Medulla oblongata (tissue), 1 donor: ENCODE results near the gene ZMYM2.
"Not testable (repeated sequence)": the region's sequence is repeated elsewhere in the genome, so short reads cannot be mapped to it uniquely, and the experiment has no call there.

Experiments used
- DNase-seq: peaks from one replicate; pipeline ENCODE4 v3.0.0-alpha.2; 2015; ENCODE audit errors: extremely low spot score

Gene ZMYM2

DNA sequence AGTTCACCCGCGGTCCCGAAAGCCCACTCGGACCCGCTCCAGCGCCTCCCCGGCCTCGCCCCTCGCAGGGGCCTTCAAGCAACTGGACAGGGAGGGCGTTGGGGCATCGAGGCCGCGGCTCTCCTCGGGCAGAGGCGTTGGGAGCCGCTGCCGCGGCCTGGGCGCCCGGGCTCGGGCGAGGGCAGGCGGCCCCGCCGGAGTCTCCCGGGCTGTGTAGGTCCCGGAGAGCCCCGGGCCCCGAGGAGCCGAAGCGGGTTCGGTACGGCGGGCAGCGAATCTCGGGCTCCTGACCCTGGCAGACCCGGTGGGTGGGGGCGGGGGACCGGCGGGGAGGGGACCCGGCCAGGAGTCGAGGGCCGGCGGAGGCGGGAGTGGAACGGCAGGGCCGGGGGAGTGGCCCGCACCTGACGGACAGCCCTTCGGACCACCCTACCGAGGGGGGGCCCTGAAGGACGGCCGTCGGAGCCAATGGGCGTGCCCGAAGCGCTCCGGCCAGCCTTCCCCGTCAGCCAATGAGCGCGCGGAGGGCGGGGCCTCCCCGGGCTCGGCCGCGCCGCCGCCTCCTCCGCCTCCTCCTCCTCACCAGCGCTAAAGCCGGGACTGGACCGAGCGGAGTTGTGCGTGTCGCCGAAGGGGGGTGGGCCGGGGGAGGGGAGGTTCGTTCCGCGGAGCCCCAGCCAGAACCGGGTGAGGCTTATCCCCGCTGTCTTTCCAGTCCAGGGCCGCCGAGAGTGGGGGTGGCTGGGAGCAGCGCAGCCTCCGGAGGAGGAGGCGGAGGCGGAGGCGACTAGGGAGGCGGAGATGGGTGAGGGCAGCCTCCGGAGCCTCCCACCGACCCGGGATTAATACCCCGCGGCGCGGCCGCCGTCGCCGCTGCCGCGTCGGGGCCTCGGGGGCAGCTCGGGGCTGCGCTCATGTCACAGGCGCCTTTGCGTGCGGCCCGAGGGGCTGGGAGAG, at the start of gene ZMYM2:
TSS of gene ZMYM2 (plus strand) at position 573 of the 957 bp plus-strand sequence. CDS start 34,346 bp downstream, outside the sequence.
- DNase-seq: peak; percentile 98

GRCh38 chr13:19910336-19911072, 48.0 kb upstream of the ZMYM2 start:
- DNase-seq: no peak

GRCh38 chr13:19927117-19927748, 31.3 kb upstream of the ZMYM2 start:
- peak; percentile 26 for DNase-seq

DNA sequence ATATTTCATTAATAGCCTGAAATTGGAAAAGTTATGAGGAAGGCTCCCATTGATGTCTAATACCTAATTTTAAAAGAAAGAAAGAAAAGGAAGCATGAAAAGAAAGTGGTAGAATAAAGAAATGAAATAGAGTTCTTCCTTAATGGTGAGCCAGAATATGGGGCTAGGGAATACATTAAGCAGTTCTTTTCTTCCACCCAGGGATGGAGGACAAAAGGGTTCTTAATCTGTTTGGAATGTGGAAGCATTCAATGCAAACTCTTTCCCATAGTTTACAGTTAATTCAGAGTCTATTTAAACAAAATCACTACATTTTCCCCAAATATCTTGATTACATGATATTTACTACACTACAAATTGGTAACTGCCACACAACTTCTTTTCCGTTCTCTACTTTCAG, 18.4 kb upstream of the ZMYM2 start:
- DNase-seq: no peak

DNA sequence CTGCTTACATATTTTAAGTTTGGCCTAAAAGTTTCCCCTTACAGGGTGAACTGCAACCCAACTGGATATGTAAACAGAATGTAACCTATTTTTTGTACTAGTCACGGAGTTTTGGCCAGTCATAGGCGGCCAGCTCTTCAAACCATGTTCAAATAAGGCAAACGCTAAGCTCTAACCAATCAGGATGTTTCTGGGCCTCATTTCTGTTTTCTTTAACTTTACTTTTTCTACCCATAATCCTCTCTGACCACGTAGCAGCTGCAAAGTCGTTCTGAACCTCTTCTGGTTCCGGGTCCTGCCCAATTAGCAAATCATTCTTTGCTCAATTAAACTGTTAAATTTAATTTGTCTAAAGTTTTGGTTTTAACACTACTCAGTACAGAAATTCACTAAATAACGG, 8.2 kb upstream of the ZMYM2 start:
- no peak for DNase-seq

DNA sequence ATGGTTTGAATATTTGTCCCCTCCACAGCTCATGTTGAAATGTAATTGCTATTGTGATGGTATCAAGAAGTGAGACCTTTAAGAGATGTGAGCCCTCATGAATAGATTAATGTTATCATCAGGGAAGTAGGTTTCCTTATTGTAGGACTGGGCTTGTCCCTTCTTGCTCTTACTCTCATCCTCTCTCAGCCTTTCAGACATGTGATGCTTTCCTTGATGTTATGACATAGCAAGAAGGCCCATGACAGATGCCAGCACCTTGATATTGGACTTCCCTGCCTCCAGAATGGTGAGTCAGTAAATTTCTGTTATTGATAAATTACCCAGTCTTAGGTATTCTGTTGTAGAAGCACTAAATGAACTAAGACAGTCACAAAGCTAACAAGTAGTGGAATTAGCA, 5.7 kb upstream of the ZMYM2 start:
- DNase-seq: no peak

- no peak for DNase-seq
Observed at GRCh38 chr13:19955873-19956559, 2.5 kb upstream of the ZMYM2 start.

DNA sequence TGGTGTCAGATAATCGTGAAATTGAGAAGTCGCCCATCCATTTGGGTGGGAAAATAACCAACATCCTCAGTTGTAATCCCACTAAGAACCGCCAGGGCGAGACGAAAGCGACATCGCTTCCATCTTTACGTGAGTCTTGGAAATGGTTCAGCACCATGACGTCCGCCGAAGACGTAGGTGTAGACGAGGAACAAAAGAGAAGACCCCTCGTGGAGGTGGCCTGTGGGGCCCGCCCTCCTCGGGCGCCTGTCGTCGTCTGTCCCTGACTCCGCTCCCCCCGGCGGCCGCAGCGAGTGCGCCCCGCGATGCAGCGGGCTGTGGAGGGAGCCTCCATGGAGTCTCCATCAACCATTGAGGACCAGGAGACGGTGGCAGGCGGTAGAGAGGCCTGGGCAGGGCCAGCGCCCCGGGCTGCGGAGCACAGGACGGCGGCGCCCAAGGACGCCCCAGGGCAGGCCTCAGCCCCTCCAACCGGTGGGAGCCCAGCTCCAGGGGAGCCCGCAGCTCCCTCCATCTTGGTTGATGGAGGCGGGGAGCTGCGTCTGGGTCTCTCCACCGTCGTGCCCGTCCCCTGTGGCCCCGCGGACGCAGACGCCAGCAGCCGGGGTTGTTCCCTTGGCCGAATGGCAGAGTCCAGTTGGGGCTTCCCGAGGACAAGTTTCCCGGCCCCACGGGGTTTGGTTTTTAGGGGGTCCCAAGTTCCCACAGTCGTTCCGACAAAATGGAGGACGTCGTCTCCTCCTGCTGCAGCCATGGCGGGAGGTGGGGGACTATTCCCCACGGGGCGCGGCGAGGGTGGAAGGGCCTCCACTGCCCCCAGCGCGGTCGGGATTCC, 990 bp upstream of the ZMYM2 start:
- DNase-seq: peak; percentile 89

DNA sequence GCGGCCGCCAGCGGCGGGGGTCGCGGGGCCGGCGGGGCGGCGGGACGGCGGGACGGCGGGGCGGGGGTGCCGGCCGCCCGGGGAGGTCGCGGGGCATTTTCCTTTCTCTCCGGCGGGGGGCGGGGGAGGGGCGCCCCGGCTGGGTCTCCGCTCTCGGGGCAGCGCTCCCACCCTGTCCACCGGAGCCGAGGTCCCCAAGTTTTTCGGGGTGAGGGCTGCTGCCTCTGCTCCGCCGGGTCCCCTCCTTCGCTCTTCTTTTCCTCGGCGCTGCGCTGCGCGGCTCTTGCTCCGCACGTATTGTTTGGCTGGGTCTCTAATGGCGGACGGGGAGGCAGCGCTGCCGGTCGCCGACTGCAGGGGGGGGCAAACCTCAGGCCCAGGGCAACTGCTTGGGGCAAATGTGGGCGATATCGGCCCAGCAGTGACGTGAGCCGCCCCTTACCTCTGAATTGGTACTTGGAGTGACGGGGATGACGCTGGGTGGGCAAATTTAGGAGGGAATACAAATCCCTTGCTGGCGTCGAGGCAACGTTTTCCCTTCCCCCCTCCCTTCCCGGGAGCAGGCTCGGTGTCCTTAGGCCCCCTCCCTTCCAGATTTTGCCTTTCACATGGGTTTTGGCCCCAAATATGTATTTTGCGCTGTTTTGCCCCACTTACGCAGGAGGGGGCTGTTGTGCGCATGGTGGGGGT, 759 bp downstream of the ZMYM2 start:
- peak; percentile 42 for DNase-seq

DNA sequence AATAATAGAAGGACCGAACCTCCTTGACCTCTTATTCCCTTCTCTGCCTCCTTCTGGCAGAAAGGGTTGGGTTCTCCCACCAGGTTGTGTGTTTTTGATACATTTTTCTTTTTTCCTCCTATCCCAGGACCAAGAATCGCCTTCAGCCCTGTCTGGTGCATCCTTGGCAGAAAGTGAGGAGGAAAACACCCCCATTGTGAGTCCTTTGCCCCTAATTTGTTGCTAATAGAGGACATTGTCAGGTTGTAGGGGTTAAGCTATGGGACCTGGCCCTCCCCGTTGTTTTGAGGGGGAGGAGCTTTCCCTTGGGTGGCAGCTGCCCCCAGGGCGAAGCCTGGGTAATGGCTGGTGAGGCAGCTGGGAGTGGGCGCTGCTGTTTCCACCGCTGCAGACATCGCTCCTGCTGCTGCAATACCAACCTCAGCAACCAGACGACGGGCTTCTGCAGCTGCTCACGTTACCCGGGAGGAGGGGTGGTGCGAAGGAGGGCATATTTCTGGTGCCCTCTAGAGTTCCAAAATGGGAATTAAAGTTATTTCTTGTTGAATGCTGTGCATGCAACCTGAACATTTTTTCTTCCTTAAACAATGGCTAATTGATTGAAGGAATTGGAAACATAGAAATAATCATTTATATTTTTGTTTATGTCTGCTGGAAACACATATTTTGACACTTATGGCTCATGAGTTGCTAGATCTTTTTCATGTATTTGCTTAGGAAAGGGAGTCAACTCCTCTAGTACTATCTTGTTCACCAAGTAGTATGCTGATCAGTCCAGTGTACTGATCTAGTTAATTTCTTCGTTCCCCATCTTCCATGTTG, 1.5 kb downstream of the ZMYM2 start:
- peak; percentile 96 for DNase-seq

- DNase-seq: peak; percentile 13
Observed at GRCh38 chr13:19960653-19960976, 2.1 kb downstream of the ZMYM2 start.

GRCh38 chr13:19961489-19961888, 3.0 kb downstream of the ZMYM2 start:
- DNase-seq: no peak

- DNase-seq: no peak
Observed at GRCh38 chr13:19961924-19962323, 3.4 kb downstream of the ZMYM2 start.

- DNase-seq: no peak
Observed at GRCh38 chr13:19962894-19963293, 4.4 kb downstream of the ZMYM2 start.

GRCh38 chr13:19967621-19968020, 9.1 kb downstream of the ZMYM2 start:
- no peak for DNase-seq

DNA sequence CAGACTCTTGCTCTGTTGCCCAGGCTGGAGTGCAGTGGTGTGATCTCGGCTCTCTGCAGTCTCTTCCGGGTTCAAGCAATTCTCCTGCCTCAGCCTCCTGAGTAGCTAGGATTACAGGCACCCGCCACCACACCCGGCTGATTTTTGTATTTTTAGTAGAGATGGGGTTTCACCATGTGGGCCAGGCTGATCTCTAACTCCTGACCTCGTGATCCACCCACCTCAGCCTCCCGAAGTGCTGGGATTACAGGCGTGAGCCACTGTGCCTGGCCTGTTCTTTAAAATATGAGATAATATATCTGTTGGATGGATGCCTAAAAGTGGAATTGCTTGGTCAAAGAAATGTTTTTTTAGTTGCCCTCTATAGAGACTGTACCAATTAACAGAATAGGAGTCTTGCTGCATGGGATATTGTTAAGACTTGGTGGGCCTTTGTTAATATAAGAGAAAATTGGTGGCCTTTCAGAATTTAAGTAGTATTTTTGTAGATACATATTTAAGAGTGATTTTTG, 16.0 kb downstream of the ZMYM2 start:
- not testable (repeated sequence) for DNase-seq

DNA sequence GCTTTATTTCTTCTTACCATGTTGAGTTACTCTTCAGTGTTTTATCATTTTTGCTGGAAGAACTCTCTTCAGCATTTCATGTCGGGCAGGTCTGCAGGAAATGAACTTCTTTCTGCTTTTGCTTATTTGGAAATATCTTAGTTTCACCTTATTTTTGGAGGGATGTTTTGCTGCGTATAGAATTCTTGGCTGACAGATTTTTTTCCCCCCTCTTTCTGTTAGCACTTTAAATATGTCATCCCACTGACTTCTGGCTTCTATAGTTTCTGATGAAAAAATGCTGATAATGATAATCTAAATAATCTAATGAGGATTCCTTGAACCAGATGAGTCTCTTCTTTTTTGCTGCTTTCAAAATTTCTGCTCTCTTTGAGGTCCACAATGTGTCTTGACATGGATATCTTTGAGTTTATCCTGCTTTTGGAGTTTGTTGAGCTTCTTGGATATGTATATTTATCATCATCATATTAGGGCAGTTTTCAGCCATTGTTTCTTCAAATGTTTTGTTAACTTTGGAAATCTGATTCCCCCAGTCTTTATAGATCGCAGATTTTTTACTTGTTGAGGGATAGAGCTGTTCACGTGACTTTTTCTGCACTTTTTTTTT, 20.4 kb downstream of the ZMYM2 start:
- DNase-seq: no peak

GRCh38 chr13:19981685-19982238, 23.2 kb downstream of the ZMYM2 start:
- no peak for DNase-seq
